GM12878 (cell line): ENCODE results near the gene AXIN1. TPM values are rescaled to one million over a fixed set of nuclear protein-coding genes. Genes with fewer than 3 reads are reported as not detected.
A peak's percentile ranks its signal among the peaks of the same experiment; 100 is the strongest.

Source experiments
- BHLHE40 ChIP-seq, 2 experiments: fragments of 450-650 bp in 1 of 2; IDR thresholded peaks; 2 replicates each; pipeline ENCODE4 v1.6.1; 2011 to 2017; ENCODE audit warnings: low read depth in 2 of 2, borderline replicate concordance in 1 of 2, improper control_type of control experiment in 1 of 2, low read length in 1 of 2, mild to moderate bottlenecking in 1 of 2
- BMI1 ChIP-seq: fragments of 450-650 bp; IDR thresholded peaks from 2 replicates; pipeline ENCODE4 v1.6.1; 2016; ENCODE audit warnings: mild to moderate bottlenecking, moderate library complexity, borderline replicate concordance
- CREM ChIP-seq: IDR thresholded peaks from 2 replicates; pipeline ENCODE4 v1.6.1; 2014; ENCODE audit warnings: antibody characterized with exemption, low read depth
- CUX1 ChIP-seq: IDR thresholded peaks from 2 replicates; pipeline ENCODE4 v1.6.1; 2012; ENCODE audit warnings: improper control_type of control experiment, low read depth, low read length; ENCODE audit not compliant: insufficient replicate concordance
- ESRRA ChIP-seq: IDR thresholded peaks from 2 replicates; pipeline ENCODE4 v1.6.1; 2012; ENCODE audit warnings: mild to moderate bottlenecking, low read length, improper control_type of control experiment
- EZH2 ChIP-seq: IDR thresholded peaks from 2 replicates; pipeline ENCODE4 v1.6.1; 2012; ENCODE audit warnings: low read depth, mild to moderate bottlenecking, control low read depth, inconsistent platforms, low read length, borderline replicate concordance; ENCODE audit not compliant: control insufficient read depth
- HCFC1 ChIP-seq: fragments of 150-350 bp; IDR thresholded peaks from 2 replicates; pipeline ENCODE4 v1.6.1; 2014; ENCODE audit warnings: low read length
- IKZF1 ChIP-seq: fragments of 450-650 bp; conservative IDR thresholded peaks from 2 replicates; pipeline ENCODE4 v1.6.1; 2017; ENCODE audit warnings: antibody characterized with exemption, mild to moderate bottlenecking
- NFYA ChIP-seq: IDR thresholded peaks from 2 replicates; pipeline ENCODE4 v1.6.1; 2011; ENCODE audit warnings: low read depth, mild to moderate bottlenecking, low read length, improper control_type of control experiment, borderline replicate concordance
- POLR2A ChIP-seq: IDR thresholded peaks from 2 replicates; pipeline ENCODE4 v1.6.1; 2011; ENCODE audit warnings: low read depth, mild to moderate bottlenecking, low read length
- POLR2AphosphoS2 ChIP-seq: IDR thresholded peaks from 2 replicates; pipeline ENCODE4 v1.6.1; 2011; ENCODE audit warnings: low read depth, mild to moderate bottlenecking, low read length, improper control_type of control experiment, moderate library complexity
- RCOR1 ChIP-seq: conservative IDR thresholded peaks from 2 replicates; pipeline ENCODE4 v1.6.1; 2012; ENCODE audit warnings: low read depth, low read length, improper control_type of control experiment
- RELA ChIP-seq: fragments of 450-650 bp; IDR thresholded peaks from 2 replicates; pipeline ENCODE4 v1.8.0; 2014; ENCODE audit warnings: borderline replicate concordance; ENCODE audit not compliant: partially characterized antibody
- SREBF1 ChIP-seq: IDR thresholded peaks from 2 replicates; pipeline ENCODE4 v1.6.1; 2012; ENCODE audit warnings: mild to moderate bottlenecking, low read length
- SUPT20H ChIP-seq: IDR thresholded peaks from 2 replicates; pipeline ENCODE4 v1.6.1; 2011; ENCODE audit warnings: low read depth, mild to moderate bottlenecking, low read length, moderate library complexity, borderline replicate concordance; ENCODE audit not compliant: control insufficient read depth
- TARDBP ChIP-seq: IDR thresholded peaks from 2 replicates; pipeline ENCODE4 v1.6.1; 2016; ENCODE audit warnings: borderline replicate concordance
- USF1 ChIP-seq: IDR thresholded peaks from 2 replicates; pipeline ENCODE4 v1.6.1; 2011; ENCODE audit warnings: borderline replicate concordance, low read depth, mild to moderate bottlenecking, moderate library complexity, mixed read lengths, low read length; ENCODE audit not compliant: insufficient read depth; ENCODE audit errors: extremely low read length
- USF2 ChIP-seq: IDR thresholded peaks from 2 replicates; pipeline ENCODE4 v1.6.1; 2011; ENCODE audit warnings: low read depth, low read length, improper control_type of control experiment, borderline replicate concordance
- ZNF24 ChIP-seq: fragments of 450-650 bp; IDR thresholded peaks from 2 replicates; pipeline ENCODE4 v1.6.1; 2017; ENCODE audit warnings: antibody characterized with exemption, mild to moderate bottlenecking
- ZNF274 ChIP-seq: IDR thresholded peaks from one replicate; pipeline ENCODE4 v1.8.0; 2011; ENCODE audit not compliant: insufficient read length, insufficient read depth
- polyA plus RNA-seq, 11 experiments: library from polyadenylated mRNA; depleted of rRNA in 4 of 11; unstranded in 6 of 11; stranded (reverse) in 5 of 11; fragments of >200 nt; fragmentation: Nextera tagmentation in 4 of 11; fragmentation: Illumina TruSeq in 1 of 11; extraction: Ambion mirVana in 4 of 11; extraction: Trizol in 1 of 11; gene quantifications; 1 replicate in 1 of 11; 2 replicates in 10 of 11; pipeline versions ENCODE4 v1.2.1 to v1.2.3, GENCODE V29; 2011 to 2016; ENCODE audit warnings: inconsistent platforms in 2 of 11, missing spikeins in 2 of 11, low read depth in 1 of 11
- total RNA-seq, 4 experiments: library from RNA; depleted of rRNA in 3 of 4; stranded (reverse); fragments of >200 nt in 3 of 4; fragmentation: Illumina TruSeq in 1 of 4; extraction: Trizol in 1 of 4; gene quantifications; 2 replicates each; pipeline versions ENCODE4 v1.2.1 to v1.2.3, GENCODE V29; 2013 to 2021

AXIN1 gene
- total and polyA plus RNA-seq, 10 of the 15 experiments (the other 5 are each of a cell fraction or from before 2014, with no cell fraction given) = 0.26 to 27.1 (median 7.7) TPM

DNA sequence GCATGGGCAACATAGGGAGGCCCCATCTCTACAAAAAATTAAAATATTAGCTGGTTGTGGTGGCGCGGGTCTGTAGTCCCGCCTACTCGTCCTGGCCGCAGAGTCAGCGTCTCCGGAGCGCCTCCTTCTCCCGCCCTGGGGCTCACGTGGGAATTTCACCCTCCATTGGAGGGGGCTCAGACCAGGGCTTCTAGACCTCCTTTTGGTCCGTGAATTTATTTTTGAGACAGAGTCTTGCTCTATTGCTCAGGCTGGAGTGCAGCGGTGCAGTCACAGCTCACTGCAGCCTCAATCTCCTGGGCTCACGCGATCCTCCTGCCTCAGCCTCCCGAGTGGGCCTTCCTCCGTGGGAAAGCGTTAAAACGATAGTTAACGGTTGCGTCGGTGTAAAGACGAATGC is 44.1 kb upstream of the AXIN1 start (continued):
- TF ChIP-seq RELA (no peak), POLR2AphosphoS2 (no peak), SUPT20H (no peak), SREBF1 (no peak), TARDBP (no peak), BMI1 (no peak), POLR2A (no peak), ESRRA (no peak), RCOR1 (no peak), BHLHE40 (IDR thresholded peaks at IDR 0.05; ENCODE audit: borderline replicate concordance in 1 of 2, low read depth in 2 of 2, low read length in 1 of 2) (peak; percentile 32 to 46; a peak in 1 of 4 replicates), ZNF274 (no peak), EZH2 (no peak), ZNF24 (no peak), CREM (0 out of 2 replicates have a peak, but pooled peaks have one; percentile 12), IKZF1 (0 out of 2 replicates have a peak, but pooled peaks have one; percentile 4), USF1 (peak; percentile 15), USF2 (no peak), NFYA (no peak), HCFC1 (no peak), CUX1 (no peak)
